Stimulated activated CD4-positive, alpha-beta T cell treated with anti-CD3 and anti-CD28 coated beads, Interleukin-2, amount 100 ng/mL, for 24 hours (primary cell): Measurements from ENCODE around the gene IGF1R.

Experiments
- DNase-seq, 2 donors: peaks; one replicate each; pipeline ENCODE4 v3.0.0-alpha.2; 2020

The IGF1R gene

DNA sequence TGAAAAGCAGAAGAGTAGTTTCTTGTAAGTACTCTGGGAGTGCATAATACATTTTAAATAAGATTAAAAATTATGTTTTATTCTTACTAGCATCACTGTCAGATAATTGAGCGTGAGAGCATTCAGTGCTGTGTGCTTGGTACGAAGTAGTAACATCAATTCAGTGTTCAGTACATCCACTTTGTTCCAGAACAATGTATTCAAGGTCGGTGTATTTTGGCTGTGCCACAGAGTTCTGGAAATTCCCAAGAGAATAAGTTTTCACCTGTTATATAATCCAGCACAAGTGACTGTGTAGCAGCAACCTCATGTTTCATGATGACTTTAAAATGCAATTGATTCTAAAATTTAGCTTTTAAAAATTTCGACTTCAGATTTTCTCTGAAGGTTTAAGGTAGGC, 130.6 kb downstream of the IGF1R start:
- DNase-seq, result no peak

DNA sequence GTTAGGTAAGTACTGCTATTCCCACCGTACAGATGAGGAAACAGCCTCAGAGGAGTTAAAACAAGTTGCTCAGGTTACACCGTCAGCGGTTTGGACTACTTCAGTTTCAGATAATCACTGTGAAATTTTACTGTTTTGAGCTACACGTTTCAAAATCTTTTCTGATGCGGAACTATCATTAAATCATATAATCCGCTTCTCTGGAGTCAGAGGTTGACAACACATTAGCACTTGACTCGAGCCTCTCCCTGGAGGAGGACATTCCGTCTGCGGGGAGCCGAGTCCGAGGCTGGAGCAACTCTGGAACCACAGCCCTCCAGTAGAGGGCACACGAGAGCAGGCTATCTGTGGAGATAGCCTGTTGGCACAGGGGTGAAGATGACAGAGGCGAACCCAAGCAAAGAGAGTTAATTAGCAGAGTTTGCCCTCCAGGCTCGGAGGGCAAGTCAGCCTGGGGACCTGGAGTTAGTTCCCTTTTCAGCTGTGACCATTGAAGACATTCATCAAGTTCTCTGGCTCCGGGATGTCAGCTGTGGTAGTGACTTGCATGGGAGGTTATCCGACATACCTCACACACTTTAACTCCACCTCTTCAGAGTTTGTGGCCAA, 131.2 kb downstream of the IGF1R start:
- DNase-seq, result peak; percentile 83 to 85

DNA sequence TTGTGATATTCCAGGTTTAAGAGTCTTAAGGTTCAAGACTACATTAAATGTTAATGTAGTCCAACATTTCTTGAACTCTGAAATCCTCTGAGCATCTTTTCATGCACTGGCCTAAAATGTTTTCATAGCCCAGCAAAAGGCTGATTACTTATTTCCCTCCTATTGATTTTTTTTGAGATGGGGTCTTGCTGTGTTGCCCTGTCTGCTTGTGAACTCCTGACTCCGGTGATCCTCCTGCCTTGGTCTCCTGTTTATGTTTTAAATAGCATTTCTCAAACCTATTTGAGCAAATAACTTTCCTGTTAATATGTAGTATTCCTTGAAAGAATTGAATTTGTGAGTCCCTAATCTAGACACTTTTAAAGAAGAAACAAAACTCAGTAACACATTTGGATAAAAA, 133.5 kb downstream of the IGF1R start:
- no peak for DNase-seq

DNA sequence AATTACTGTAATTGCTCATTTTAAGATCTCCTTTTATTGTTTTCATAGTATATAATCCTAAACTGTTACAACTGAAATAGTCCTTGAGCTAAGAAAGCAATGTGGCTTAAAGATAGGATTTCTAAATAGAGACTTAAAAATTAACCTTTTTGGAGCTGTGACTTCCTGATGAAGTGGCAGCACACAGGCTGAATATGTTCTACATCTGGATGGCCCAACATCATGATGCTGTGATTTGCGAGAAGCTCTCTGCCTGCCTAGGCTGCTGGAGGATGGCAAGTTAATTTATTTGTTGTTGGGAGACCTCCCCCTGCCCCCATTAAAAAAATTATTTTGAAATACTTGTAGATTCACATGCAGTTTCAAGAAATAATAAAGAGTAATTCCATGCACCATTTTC, 134.5 kb downstream of the IGF1R start:
- no peak for DNase-seq

DNA sequence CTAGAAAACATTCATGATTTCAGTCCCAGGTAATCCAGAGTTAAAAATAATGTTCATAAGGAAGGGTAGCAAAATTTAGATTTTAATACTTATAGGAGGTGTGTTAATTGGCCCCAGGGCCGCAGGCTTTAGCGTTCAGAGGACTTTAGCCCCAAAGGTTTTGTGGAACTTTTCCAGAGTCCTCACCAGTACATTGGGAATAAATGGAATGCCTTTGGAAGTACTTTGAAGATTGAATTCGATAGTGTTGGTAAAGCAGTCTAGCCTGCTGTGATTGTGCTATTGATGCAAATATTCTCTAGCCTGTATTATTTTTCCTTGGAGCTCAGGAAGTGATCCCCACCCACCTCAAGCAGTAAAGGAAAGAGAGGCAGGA, 137.1 kb downstream of the IGF1R start:
- no peak for DNase-seq

DNA sequence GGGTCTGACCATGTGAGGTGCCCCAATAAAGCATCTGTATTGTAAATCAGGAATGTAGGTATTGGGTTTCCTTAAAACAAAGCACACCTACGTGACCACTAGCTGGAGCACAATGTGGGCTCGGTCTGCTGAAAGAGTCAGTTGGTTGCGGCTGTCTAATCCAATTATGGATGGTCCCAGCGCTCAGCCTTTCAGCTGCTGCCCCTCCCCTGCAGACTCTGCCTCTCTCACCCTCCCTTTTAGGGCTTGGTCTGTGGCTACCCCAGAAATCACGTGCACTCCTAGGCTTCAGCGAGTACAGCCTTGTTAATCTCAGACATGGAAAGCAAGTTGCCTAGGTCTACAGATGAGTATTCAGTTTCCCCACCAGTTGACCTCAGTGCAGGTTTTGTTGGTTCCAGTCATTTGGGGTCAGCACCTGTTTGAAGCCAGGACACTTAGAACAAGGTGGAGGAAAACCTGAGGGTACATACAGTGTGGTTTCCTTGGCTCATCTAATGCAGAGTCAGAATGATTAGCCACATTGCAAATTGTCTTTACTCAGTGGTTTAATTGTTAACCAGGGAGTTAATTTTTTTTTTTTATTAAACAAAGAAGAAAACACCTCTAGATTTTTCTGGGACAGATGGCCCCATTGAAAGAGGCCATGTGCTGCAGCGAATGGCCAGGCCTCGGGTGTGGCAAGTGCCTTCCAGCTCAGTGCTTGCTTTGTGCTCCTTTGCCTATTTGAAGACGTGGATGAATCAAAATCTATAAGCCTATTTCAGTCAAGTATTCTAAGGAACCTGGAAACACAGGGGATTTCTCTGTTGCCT, 137.7 kb downstream of the IGF1R start:
- DNase-seq, result no peak

DNA sequence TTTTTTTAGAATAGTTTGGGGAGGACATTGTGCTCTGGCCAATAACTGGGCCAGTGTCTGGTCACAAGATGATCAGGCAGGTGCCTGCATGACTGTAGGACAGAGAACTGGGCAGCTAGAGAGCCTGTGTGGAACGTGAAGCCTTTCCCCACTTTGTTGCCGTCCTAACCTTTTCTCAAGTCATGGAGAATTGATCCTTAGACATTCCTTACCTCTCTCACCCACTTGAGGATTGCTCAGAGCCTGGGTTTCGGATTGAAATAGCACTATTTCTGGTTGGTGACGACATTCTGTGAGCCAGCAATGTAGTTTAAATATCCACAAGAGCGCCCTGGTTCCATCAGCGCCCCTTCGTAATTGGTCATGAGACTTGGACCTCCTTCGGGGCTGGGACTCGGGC, 138.4 kb downstream of the IGF1R start:
- DNase-seq, result no peak

DNA sequence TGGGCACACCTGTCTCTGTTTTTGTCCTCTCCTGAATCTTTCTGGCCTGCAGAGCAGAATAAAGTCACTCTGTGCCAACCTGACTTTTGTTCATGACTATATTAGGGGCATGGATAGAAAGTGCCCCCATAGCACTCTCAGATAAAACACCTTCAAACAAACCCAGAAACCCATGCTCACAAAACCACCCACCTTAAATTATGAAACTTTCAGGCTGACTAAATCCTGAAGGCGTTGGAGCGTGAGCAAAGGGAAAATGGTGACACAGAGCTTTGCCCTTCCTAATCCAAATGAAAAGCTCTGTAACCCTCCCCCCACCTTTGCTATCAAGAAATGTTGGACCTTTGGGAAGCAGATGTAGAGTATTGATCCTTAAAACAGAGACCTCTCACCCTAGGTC, 138.9 kb downstream of the IGF1R start:
- DNase-seq, result no peak

DNA sequence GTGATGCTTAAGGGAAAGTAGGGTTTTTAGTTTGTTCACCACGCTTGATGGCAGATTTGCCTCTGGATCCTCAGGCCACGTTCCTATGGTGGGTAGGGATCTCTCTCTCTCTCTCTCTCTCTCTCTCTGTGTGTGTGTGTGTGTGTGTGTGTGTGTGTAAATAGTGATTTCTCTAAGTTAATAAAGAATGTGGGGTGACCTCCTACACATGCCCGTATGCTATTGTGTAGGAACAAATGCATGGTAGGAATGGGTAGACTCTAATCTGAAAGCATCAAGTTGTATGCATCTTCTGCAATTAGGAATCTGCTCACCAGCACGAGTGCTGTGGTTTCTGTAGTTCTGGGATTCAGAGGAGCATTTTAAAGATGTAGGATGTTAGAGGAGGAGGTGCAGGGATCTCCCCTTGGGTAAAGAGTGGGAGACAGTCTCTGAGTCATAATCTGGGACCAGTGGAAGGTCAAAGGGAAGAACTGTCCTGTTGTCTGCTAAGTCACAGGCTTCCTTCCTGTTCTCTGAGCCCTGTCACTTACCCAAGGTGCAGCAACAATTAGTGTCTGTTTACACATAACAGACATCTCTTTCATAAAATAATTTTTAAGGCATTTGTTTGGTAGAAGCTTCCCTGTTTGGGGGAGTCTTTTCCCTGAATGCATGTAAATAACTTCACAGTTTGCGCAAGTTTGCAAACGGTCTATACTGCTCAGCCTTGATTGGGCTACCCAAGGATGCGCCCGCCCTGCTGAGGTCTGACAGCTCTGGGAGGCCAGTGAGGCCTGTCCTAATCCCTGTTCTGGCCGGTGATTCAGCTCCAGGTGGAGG, 139.8 kb downstream of the IGF1R start:
- DNase-seq, result no peak

DNA sequence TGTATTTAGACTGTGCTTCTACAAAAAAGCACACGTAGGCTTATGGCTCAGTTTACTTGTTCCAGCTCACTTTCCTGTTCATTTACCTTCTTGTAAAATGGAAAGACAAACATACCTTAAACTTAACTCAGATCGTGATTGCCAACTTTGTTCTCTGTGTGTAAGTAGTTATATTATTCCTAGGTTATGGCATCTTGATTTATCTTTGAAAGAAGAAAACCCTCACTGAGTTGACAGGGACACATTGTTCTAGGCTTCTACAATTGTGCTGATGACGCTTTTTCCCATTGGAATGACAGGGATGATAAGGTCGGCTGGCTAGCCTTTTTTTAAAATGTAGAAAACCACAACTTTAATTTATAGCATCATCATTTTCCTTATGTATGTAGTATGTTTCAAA, 140.7 kb downstream of the IGF1R start:
- no peak for DNase-seq

DNA sequence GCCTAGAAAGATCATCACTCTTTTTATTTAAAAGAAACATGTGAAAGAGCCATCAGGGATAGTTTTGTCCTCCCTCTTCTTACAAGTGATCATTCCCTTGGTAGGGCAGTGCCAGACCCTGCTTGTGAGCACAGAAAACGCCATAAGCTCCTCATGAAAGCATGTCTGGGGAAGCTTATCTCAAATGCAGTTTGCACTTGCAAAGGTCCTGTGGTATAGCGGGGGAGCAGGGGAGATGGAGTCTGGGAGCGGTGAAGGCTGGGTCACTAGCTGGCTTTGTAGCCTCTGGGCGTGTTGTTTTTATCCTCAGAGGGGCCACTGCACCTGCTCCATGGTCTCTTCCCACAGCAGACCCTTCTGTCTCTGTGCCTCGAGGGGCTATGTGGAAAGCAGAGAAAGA, 141.9 kb downstream of the IGF1R start:
- DNase-seq, result no peak

DNA sequence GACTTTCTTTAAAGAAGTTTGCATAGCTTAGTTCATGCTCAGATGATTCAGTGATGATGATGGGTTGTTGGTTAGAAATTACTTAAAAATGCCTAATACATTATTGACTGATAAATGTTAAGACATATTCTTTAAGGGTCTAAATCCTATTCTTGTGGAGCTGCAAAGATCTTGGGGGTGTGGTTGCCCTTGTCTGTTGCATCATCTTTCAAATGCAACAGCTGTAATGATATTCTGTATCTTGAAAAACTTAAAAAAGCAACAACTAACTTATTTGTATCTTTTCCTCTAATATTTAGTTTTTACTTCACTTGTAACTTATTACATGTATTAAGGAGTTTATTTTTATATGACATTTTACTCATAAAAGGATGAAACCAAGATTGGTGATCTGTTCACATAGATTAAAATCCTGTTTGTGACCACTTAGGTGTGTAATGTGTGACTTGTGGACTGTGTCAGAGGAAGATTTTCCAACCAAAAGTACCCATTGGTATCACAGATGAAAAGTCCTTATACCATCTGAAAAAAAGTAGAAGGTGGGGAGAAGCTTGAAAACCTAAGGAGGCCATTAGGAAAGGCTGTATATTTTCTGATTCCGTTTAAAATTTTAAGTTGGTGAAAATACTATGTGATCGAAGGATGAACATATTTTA, 142.8 kb downstream of the IGF1R start:
- DNase-seq, result no peak

DNA sequence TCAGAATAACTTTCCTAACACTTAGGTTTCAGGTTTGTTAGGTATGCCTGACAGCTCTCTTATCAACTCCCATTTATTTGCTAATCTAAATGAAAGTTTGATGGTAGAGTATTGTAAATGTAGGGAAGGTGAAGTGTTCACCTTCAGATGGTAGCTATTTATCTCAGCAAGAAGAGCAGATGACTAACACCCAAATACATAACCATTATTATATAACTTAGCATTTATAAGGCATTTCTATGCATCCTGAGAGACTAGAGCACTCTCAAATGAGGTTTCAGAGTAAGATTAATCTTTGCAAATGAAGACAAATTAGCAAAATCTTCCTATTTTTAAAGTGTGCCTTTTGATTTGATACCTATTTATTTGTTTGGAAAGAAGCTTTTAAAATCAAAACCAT, 143.8 kb downstream of the IGF1R start:
- DNase-seq, result no peak

DNA sequence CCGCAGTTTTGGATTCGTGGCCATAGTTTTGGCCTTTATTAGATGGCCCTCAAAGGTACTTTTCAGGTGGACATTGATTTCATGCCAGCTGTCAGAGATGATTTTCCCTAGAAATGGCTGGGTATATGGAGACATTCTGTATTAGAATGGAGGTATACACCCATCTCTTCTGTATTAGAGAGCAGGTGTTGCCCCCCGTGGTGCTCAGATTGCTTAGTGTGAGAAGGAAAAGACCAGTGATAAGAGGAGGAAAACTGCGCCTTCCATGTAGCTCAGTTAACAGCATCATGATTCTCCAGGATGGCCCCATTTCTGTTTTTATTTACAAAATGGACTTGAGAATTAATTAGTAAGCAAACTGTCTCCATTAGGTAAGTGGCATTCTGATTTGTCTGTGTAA, 145.9 kb downstream of the IGF1R start:
- no peak for DNase-seq

DNA sequence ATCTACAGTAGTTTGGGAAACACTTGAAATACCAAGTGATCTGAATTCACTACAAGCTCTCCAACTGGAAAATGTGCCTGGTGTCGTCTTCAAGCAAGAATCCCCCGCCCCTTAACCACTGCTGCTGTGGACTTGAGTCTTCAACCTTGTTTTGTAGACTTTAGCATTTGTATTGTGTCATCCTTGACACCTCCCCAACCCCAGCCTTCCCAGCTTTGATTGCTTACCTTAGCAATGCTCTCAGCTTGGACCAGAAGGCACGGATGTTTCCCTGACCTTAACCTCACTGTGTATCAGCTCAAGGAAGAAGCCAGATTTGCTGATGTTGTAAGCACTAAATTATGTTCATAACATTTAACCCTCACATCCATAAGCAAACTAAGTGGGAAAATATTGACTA, 146.4 kb downstream of the IGF1R start:
- no peak for DNase-seq

DNA sequence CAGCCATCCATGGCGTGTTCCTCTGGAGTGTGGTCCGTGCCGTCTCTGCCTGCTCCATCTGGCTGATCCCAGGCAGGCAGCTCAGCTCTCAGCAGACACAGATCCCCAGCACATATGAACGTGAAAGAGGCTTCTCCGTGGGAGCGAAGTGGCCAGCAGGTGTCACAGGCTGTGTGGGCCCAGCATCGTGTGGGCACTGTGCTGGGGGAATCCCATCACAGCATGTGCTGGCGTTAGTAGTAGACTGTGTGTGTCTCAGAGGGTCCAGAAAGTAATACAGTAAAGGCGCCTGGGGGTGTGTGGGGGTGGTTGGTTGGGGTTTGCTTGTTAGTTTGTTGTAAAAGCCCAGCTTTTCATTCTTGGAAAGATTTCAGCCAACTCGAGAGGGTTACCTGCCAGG, 147.6 kb downstream of the IGF1R start:
- DNase-seq, result no peak

DNA sequence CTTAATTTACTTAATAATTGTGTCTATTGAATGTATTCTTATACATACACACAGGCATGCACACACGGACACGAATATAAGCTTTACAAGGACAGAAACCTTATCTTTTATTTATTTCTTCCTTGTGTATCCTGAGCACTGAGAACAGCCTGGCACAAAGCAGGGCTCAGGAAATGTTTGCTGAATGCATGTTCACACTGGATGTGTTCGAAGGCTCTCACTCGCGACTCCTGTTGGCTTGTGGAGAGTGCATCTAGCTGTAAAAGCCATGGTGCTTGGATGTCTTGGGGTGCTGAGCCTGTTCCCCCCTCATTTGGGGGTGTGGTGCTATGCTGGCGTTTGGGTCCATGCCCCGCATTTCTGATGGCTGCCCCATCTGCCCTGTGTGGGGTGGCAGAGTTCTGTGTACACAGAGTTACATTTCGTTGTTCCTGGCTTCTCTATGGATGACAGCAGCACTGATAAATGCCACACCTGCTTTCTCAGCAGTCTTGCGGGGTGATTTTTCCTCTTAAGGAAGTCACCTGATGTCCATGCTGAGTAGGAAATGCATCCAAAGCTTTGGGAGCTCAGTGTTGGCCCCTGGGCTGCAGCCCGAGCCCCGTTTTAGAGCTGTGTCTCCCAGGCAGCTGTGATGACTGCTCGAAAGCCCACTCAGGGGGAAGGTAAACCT, 148.5 kb downstream of the IGF1R start:
- no peak for DNase-seq

DNA sequence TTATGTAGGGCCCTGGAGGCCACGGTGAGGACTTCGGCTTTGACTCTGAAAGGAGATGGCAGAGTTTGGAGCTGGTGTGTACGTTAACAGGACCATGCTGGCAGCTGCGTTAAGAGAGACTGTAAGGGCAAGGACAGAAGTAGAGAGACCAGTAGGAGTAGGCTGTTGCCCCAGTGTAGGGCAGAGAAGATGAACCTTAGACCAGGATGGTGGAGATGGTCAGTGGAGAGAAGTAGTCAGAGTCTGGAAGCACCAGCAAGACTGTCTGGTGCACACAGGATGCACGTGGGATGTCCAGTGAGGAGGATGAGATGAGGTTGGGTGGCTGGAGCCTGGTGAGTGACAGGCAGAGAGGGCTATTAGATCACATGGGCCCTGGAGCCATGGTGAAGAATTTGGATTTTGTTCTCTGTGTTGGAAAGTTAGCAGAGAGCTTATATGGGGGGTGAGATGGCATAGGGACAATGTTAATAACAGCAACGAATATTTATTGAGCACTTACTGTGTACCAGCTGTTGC, 150.1 kb downstream of the IGF1R start:
- no peak for DNase-seq

DNA sequence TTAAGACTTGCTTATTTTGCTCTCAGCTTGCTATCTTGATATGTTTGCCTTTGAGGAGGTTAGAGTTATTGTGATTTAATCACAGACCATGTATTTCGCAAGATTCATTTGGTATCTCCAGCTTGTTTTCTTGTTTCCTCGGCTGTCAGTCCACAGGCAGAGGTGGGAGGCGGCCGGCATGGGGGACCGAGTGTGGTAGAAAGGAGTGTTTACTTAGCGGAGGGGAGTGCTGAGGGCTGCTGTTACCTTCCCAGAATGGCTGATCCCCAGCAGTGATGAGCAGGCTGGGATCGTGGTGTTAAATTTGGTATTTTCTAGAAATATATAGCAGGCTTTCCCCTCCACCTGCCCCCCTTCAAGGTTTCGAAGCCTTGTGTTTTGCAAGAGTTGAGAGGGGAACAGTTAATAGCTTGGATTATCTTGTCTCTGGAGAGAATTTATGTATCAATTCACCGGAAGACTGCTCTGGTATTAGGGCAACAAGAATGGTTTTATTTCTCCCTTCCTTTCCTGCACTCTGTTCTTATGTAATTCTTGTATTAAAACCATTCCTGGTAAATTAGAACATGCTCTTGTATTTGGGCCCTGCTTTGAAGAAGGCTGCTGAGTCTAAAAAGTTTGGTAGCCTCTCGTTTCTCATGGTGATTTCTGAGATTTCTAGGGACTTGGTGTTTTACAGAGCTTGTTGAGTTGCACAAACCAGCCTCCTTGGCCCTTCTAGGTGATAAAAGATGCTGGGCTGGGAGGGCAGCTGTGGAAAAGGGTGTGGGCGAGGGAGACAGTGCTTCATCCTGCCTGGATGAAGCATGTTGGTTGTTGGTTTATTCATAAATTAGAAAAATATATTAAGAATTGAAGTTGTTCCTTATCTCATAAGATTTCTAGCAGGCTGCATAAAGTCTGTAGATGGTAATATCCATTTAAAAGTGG, 151.4 kb downstream of the IGF1R start:
- DNase-seq, result no peak

DNA sequence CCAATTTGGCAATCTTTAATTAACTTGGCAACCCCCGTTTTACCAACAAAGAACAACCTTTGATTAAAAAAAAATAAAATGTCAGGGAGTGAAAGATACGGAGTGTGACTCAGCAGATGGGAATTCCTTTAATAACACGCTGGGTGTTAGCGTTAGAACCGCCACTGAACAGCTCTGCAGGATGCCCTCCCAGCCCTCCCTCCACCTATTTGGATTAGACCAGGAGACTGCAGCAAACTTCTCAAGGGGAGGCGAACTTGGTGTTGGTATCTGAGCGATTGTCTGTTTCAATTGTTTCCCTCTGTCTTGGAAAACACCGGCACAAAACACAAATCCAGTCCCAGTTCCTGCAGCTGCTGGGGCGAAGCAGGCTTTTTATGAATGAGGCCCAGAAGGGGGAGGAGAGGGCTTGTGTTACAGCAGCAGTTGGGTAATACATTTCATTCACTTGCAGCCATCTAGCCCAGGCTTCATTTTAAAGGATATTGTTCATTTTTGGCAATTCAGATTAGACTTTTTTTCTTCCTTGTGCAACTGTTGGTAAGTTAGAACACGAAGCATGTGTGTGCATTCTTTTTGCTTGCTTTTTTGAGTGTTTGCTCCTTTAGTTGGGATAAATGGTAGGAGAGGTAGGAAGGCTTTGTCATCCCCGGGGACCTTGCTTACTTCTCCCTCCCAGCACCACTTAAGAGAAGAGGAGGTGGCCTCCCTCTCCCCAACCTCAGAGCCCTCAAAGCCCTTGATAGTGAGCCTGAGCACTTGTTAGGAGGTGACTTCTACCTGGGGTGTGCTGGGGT, 152.3 kb downstream of the IGF1R start:
- DNase-seq, result no peak

DNA sequence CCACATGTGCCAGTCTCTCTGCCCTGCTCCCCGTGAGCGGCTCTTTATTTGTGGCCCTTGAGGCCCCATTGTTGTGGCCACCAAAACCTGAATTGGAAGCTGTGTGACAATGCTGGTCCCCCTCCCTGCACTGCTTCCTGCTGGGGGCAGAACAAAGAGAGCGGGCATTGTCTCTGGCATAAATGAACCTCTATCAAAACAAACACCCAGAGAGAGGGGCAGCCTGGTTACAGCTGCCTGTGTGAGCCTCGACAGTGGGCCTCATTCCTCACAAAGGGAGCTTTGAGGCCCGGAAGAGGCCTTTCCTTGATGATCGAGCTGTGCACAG, 152.9 kb downstream of the IGF1R start:
- DNase-seq, result no peak
